Nephron progenitor cell (in vitro differentiated cells): ENCODE measurements around the gene DDX28.
A peak's percentile ranks its signal among the peaks of the same experiment; 100 is the strongest.

Source experiments
- DNase-seq: peaks from one replicate; pipeline ENCODE4 v3.0.0; 2021
- H3K27ac Mint-ChIP-seq: 2 replicates; pipeline ENCODE4 v1.8.0; 2021; ENCODE audit warnings: mild to moderate bottlenecking, moderate library complexity, mixed read lengths
- H3K27me3 Mint-ChIP-seq: 2 replicates; pipeline ENCODE4 v1.8.0; 2021; ENCODE audit warnings: mild to moderate bottlenecking, low read depth, mixed read lengths; ENCODE audit not compliant: poor library complexity
- H3K36me3 Mint-ChIP-seq: 2 replicates; pipeline ENCODE4 v1.8.0; 2021; ENCODE audit warnings: low read depth, mixed read lengths
- H3K4me1 Mint-ChIP-seq: 2 replicates; pipeline ENCODE4 v1.8.0; 2021; ENCODE audit warnings: mixed read lengths
- H3K4me3 Mint-ChIP-seq: 2 replicates; pipeline ENCODE4 v1.8.0; 2021; ENCODE audit warnings: mild to moderate bottlenecking, moderate library complexity, mixed read lengths
- H3K9me3 Mint-ChIP-seq: 2 replicates; pipeline ENCODE4 v1.8.0; 2021; ENCODE audit warnings: mild to moderate bottlenecking, moderate library complexity, mixed read lengths
- CTCF ChIP-seq: fragments of 200-600 bp; sonication (generic); IDR thresholded peaks from 2 replicates; pipeline ENCODE4 v1.5.0; 2021; ENCODE audit warnings: antibody characterized with exemption

DDX28 gene

GRCh38 chr16:68062910-68063393 lies 39.9 kb upstream of the DDX28 start:
- peaks cover 2% of the 10 kb centered on the region for H3K27me3 Mint-ChIP-seq
- no peak overlapping the region for H3K27ac Mint-ChIP-seq
- peaks cover 22% of the 10 kb centered on the region for H3K36me3 Mint-ChIP-seq
- TF ChIP-seq CTCF = no peak
- no peaks in the 10 kb centered on the region for H3K9me3 Mint-ChIP-seq
- no peak overlapping the region for H3K4me3 Mint-ChIP-seq
- peaks cover 6% of the 10 kb centered on the region for H3K4me1 Mint-ChIP-seq
- no peak for DNase-seq

- no peak for TF ChIP-seq CTCF
- Mint-ChIP-seq H3K27ac (peak overlapping the region; percentile 82), H3K27me3 (peaks cover 2% of the 10 kb centered on the region), H3K4me1 (peaks cover 6% of the 10 kb centered on the region), H3K4me3 (no peak overlapping the region), H3K9me3 (no peaks in the 10 kb centered on the region), H3K36me3 (peaks cover 22% of the 10 kb centered on the region)
- DNase-seq = no peak
Observed at GRCh38 chr16:68061396-68061795, 38.4 kb upstream of the DDX28 start.

GRCh38 chr16:68059804-68060203 lies 36.8 kb upstream of the DDX28 start:
- H3K4me3 Mint-ChIP-seq = no peak overlapping the region
- H3K4me1 Mint-ChIP-seq = peaks cover 2% of the 10 kb centered on the region
- TF ChIP-seq CTCF = no peak
- DNase-seq = no peak
- H3K27me3 Mint-ChIP-seq = no peaks in the 10 kb centered on the region
- peaks cover 22% of the 10 kb centered on the region for H3K36me3 Mint-ChIP-seq
- no peaks in the 10 kb centered on the region for H3K9me3 Mint-ChIP-seq
- peak overlapping the region; percentile 3 for H3K27ac Mint-ChIP-seq

- Mint-ChIP-seq H3K4me1 (no peaks in the 10 kb centered on the region), H3K27ac (peak overlapping the region; percentile 75), H3K9me3 (no peaks in the 10 kb centered on the region), H3K4me3 (no peak overlapping the region), H3K27me3 (no peaks in the 10 kb centered on the region), H3K36me3 (peaks cover 50% of the 10 kb centered on the region)
- DNase-seq = no peak
- no peak for TF ChIP-seq CTCF
Observed at GRCh38 chr16:68055395-68055794, 32.4 kb upstream of the DDX28 start.

GRCh38 chr16:68049449-68049848 lies 26.4 kb upstream of the DDX28 start:
- DNase-seq = no peak
- Mint-ChIP-seq H3K4me1 (no peaks in the 10 kb centered on the region), H3K27ac (no peak overlapping the region), H3K27me3 (no peaks in the 10 kb centered on the region), H3K4me3 (no peak overlapping the region), H3K36me3 (peaks cover 65% of the 10 kb centered on the region), H3K9me3 (no peaks in the 10 kb centered on the region)
- TF ChIP-seq CTCF = no peak

- no peak for TF ChIP-seq CTCF
- no peak for DNase-seq
- Mint-ChIP-seq H3K4me3 (no peak overlapping the region), H3K36me3 (peaks cover 55% of the 10 kb centered on the region), H3K27ac (no peak overlapping the region), H3K27me3 (no peaks in the 10 kb centered on the region), H3K4me1 (no peaks in the 10 kb centered on the region), H3K9me3 (no peaks in the 10 kb centered on the region)
Observed at GRCh38 chr16:68047987-68048386, 25.0 kb upstream of the DDX28 start.
